ENCODE measurements around the gene PRR35. TPM values are rescaled to one million over a fixed set of nuclear protein-coding genes. Genes with fewer than 3 reads are reported as not detected.

Gene PRR35
- total and polyA plus RNA-seq, 3 donors from 2014 or later, result 1.7 to 7.2 (median 5.0) TPM

DNA sequence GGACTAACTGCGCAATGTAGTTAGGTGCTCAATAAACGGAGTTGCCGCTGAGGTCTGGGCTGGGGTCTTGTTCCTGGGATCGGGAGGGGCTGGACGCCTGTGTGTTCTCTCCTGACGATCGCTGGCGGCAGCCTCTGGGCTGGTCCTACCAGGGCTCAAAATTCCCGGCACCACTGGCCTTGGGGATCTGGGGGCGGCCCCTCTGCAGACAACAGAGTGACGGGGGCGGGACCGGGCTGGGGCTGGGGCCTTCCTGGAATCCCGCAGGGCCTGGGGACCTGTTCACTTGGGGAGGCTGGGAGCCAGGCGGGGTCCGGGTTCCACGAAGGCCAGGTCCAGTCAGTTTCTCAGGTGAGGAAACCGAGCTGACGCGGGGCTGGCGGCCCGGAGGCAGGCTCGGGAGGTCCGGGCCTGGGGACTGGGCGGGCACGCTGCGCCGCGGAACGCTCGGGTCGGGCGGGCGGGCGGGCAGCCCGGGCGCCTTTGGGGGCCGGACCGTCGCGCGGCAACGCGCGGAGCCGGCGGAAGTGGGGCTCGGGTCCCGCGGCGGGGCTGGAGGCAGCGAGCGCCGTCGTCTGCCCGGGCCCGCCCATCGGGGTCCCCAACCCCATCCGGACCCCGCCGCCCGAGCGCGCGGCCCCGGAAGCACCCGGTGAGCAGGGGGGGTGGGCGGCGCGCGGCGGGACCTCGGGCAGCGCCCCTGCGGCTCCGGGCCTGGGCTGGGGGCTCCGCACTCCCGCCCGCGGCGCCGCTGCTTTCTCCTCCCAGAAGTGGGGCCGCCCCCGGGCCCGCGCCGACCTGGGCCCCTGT is 9.5 kb downstream of the PRR35 start, which contains the start of gene PIGQ:
Gene PIGQ (plus strand): TSS at position 524 of the 810 bp plus-strand sequence. CDS start 4,107 bp downstream, outside the sequence.
- no peaks in the 10 kb centered on the region for H3K27me3 ChIP-seq
- H3K9me3 ChIP-seq, result no peaks in the 10 kb centered on the region
- TF ChIP-seq, protein P1, sequence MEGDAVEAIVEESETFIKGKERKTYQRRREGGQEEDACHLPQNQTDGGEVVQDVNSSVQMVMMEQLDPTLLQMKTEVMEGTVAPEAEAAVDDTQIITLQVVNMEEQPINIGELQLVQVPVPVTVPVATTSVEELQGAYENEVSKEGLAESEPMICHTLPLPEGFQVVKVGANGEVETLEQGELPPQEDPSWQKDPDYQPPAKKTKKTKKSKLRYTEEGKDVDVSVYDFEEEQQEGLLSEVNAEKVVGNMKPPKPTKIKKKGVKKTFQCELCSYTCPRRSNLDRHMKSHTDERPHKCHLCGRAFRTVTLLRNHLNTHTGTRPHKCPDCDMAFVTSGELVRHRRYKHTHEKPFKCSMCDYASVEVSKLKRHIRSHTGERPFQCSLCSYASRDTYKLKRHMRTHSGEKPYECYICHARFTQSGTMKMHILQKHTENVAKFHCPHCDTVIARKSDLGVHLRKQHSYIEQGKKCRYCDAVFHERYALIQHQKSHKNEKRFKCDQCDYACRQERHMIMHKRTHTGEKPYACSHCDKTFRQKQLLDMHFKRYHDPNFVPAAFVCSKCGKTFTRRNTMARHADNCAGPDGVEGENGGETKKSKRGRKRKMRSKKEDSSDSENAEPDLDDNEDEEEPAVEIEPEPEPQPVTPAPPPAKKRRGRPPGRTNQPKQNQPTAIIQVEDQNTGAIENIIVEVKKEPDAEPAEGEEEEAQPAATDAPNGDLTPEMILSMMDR (IDR thresholded peaks at IDR 0.05), result no peak
- no peak for TF ChIP-seq POLR2A (IDR thresholded peaks at IDR 0.05)
- peak; percentile 89 for DNase-seq
- WGBS, 2 donors, result 1% methylated on average over 35 to 62 of the region's 87 CpGs
- peak within 1 kb of the TSS; percentile 66 to 90 for H3K4me3 ChIP-seq
- intact Hi-C loops (cut with DNase I; ENCODE audit: low total_unique reads), result no loop called here
- peaks cover 53% of the 10 kb centered on the region for H3K4me1 ChIP-seq
- H3K27ac ChIP-seq, result peak within 1 kb of the TSS; percentile 79 to 82
- H3K36me3 ChIP-seq (ENCODE audit: low read depth, missing control alignments), result no peaks in the 10 kb centered on the region

DNA sequence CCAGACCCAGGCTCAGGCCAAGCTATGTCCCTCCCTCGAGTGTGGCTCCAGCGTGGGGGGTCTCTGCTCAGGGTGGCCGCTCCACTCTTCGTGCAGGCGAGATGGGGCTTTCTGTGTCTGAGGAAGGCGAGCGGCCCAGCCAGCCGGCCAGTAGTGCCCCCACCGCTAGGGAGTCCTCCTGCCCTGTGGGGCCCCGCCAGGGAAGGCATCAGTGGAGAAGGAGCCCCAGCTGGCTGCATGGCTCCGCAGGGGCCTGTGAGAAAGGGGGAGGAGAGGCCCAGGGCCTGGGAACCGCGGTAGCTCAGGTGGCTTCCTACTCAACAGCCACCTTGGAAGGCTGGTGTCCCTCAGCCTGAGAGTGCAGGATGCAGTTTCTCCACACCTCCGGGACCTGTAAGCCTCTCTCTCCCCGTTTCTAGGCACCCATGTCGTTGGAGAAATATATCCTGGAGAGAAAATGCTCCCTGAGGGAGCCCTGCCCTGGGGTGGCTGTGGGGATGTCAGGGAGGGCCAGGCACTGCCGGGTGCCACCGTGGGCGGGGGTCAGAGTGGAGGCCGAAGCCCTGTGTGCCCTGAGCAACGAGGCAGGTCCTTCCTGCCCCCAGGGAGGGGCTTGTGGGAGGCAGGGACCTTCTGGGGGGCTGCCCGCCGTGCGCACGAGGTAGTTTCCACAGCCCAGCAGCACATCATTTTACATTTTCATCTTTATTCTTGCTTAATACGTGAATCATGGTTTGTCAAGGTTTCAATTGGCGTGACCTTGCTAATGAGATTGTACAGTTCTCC is 12.9 kb downstream of the PRR35 start:
- 71 to 88% methylated on average over 7 to 27 of the region's 27 CpGs for WGBS, 2 donors
- Histone ChIP-seq H3K4me1 (peaks cover 20% of the 10 kb centered on the region), H3K9me3 (no peaks in the 10 kb centered on the region), H3K27me3 (no peaks in the 10 kb centered on the region), H3K4me3 (no peak overlapping the region), H3K27ac (no peak overlapping the region), H3K36me3 (ENCODE audit: low read depth, missing control alignments) (no peaks in the 10 kb centered on the region)
- no peak for DNase-seq
- TF ChIP-seq POLR2A (IDR thresholded peaks at IDR 0.05), result no peak
- TF ChIP-seq, protein P1 (IDR thresholded peaks at IDR 0.05), result no peak
- intact Hi-C loops (cut with DNase I; ENCODE audit: low total_unique reads), result no loop called here

DNA sequence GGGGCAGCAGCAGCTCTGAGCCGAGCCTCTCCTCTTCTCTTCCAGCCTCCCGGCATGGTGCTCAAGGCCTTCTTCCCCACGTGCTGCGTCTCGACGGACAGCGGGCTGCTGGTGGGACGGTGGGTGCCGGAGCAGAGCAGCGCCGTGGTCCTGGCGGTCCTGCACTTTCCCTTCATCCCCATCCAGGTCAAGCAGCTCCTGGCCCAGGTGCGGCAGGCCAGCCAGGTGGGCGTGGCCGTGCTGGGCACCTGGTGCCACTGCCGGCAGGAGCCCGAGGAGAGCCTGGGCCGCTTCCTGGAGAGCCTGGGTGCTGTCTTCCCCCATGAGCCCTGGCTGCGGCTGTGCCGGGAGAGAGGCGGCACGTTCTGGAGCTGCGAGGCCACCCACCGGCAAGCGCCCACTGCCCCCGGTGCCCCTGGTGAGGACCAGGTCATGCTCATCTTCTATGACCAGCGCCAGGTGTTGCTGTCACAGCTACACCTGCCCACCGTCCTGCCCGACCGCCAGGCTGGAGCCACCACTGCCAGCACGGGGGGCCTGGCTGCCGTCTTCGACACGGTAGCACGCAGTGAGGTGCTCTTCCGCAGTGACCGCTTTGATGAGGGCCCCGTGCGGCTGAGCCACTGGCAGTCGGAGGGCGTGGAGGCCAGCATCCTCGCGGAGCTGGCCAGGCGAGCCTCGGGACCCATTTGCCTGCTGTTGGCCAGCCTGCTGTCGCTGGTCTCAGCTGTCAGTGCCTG is 14.0 kb downstream of the PRR35 start:
- WGBS, 2 donors, result 93 to 95% methylated on average over 26 to 46 of the region's 46 CpGs
- Histone ChIP-seq H3K9me3 (no peaks in the 10 kb centered on the region), H3K4me1 (peaks cover 9% of the 10 kb centered on the region), H3K36me3 (ENCODE audit: low read depth, missing control alignments) (no peaks in the 10 kb centered on the region), H3K27ac (no peak overlapping the region), H3K27me3 (no peaks in the 10 kb centered on the region), H3K4me3 (no peak overlapping the region)
- no peak for TF ChIP-seq POLR2A (IDR thresholded peaks at IDR 0.05)
- TF ChIP-seq, protein P1 (IDR thresholded peaks at IDR 0.05), result no peak
- intact Hi-C loops (cut with DNase I; ENCODE audit: low total_unique reads), result no loop called here
- no peak for DNase-seq

DNA sequence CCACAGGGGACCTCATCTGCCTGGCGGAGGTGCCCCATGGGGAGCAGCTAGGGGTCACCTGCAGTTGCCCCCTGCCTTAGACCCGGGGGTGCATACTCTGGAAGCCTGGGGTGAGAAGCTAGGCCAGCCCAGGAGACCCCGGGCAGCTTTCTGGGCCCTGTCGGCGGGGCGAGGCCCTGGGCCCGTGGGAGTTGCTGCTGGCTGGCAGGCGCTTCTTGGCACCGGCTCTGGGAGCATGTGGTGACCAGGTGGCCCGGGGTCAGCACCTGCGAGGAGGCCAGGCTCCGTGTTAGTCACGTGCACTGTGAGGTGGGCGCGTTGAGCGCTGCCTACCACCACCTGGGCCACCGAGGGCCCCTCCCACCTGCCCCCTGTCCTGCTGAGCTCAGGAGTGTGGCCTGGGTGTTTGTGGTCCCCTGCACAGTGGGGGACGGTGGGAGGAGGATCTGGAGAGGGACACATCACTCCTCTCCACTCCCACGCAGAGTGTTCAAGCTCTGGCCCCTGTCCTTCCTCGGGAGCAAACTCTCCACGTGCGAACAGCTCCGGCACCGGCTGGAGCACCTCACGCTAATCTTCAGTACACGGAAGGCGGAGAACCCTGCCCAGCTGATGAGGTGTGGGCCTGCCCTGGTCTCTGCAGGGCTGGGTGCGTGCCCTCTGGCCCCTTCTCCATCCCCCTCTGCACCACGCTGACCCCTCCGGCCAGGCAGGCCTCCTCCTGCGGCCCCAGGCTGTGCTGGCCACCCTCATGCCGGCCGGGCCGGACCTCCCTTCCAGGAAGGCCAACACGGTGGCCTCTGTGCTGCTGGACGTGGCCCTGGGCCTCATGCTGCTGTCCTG is 15.4 kb downstream of the PRR35 start:
- Histone ChIP-seq H3K27ac (no peak overlapping the region), H3K9me3 (no peaks in the 10 kb centered on the region), H3K36me3 (ENCODE audit: low read depth, missing control alignments) (no peaks in the 10 kb centered on the region), H3K4me3 (no peak overlapping the region), H3K4me1 (peaks cover 3% of the 10 kb centered on the region), H3K27me3 (no peaks in the 10 kb centered on the region)
- no peak for TF ChIP-seq POLR2A (IDR thresholded peaks at IDR 0.05)
- TF ChIP-seq, protein P1 (IDR thresholded peaks at IDR 0.05), result no peak
- no peak for DNase-seq
- intact Hi-C loops (cut with DNase I; ENCODE audit: low total_unique reads), result no loop called here
- WGBS, 2 donors, result 76 to 100% methylated on average over 8 to 36 of the region's 36 CpGs
